Testis (tissue), 5 donors: ENCODE data around the gene TBL1XR1. TPM values are rescaled to one million over a fixed set of nuclear protein-coding genes. Genes with fewer than 3 reads are reported as not detected.

Source experiments
- DNase-seq: peaks from one replicate; pipeline ENCODE4 v3.0.0-alpha.2; 2019
- H3K27ac ChIP-seq, 2 donors: fragments of 200-600 bp; sonication (generic); one replicate each; pipeline ENCODE4 v1.5.1; 2019
- H3K27me3 ChIP-seq: fragments of 200-600 bp; sonication (generic); one replicate; pipeline ENCODE4 v1.5.1; 2019
- H3K36me3 ChIP-seq: fragments of 200-600 bp; sonication (generic); one replicate; pipeline ENCODE4 v1.5.1; 2017; ENCODE audit warnings: low read depth; ENCODE audit errors: missing control alignments
- H3K4me1 ChIP-seq: fragments of 200-600 bp; sonication (generic); one replicate; pipeline ENCODE4 v1.5.1; 2019
- H3K4me3 ChIP-seq, 2 donors: fragments of 200-600 bp; sonication (generic); one replicate each; pipeline ENCODE4 v1.5.1; 2017 to 2019
- H3K9me3 ChIP-seq: fragments of 200-600 bp; sonication (generic); one replicate; pipeline ENCODE4 v1.5.1; 2017
- CTCF ChIP-seq, 3 experiments: fragments of 450-650 bp in 2 of 3; fragments of 200-600 bp in 1 of 3; sonication (generic) in 1 of 3; IDR thresholded peaks; one replicate each; pipeline ENCODE4 v1.5.1; 2016 to 2019; ENCODE audit warnings: antibody characterized with exemption in 3 of 3, mild to moderate bottlenecking in 2 of 3, moderate library complexity in 1 of 3
- POLR2A ChIP-seq: fragments of 450-650 bp; IDR thresholded peaks from one replicate; pipeline ENCODE4 v1.6.1; 2017; ENCODE audit warnings: antibody characterized with exemption, mild to moderate bottlenecking, moderate library complexity
- WGBS, 2 donors: methylation state at CpG; one replicate each; pipeline ENCODE4 v1.1.5; 2018; 5-methylcytosine and 5-hydroxymethylcytosine counted together
- intact Hi-C: fragments of 100-400 bp; cut with DNase I; formaldehyde crosslinking; loops from one replicate; pipeline ENCODE4 v1.15.1; 2023; ENCODE audit warnings: low total_unique reads
- long read RNA-seq, 2 donors: transcript quantifications; one replicate each; lab custom pipeline, GENCODE V29; 2026
- polyA plus RNA-seq: library from polyadenylated mRNA; stranded (reverse); fragments of 350-450 nt; fragmentation: Illumina TruSeq; extraction: RNeasy Lipid Tissue Mini Kit (QIAGEN cat#74804); gene quantifications from one replicate; pipeline ENCODE4 v1.2.3, GENCODE V29; 2014; ENCODE audit warnings: low read depth, low replicate concordance; ENCODE audit not compliant: insufficient read depth
- total RNA-seq, 2 donors: library from RNA; depleted of rRNA; stranded (reverse); fragments of >200 nt; gene quantifications; one replicate each; pipeline ENCODE4 v1.2.3, GENCODE V29; 2016

Gene TBL1XR1
- 10 to 100 TPM; 59.8 to 67.6 TPM for total RNA-seq
- 44.2 TPM for polyA plus RNA-seq
- long read RNA-seq, donor 1, full-length matches to known transcripts, result 5 of 5 reads
- long read RNA-seq, donor 1, partial matches to known transcripts, result 0 of 5 reads
- long read RNA-seq, donor 1, other reads (novel, unspliced or antisense), result 0 of 5 reads
- long read RNA-seq, donor 2, full-length matches to known transcripts, result 2 of 2 reads
- long read RNA-seq, donor 2, partial matches to known transcripts, result 0 of 2 reads
- long read RNA-seq, donor 2, other reads (novel, unspliced or antisense), result 0 of 2 reads

- no peaks in the 10 kb centered on the region for H3K27me3 ChIP-seq
- peak within 1 kb of the TSS; percentile 87 to 91 for H3K4me3 ChIP-seq
- H3K36me3 ChIP-seq, result no peaks in the 10 kb centered on the region
- H3K27ac ChIP-seq, result peak within 1 kb of the TSS; percentile 88 to 98
- peak; percentile 93 for DNase-seq
- 1 to 2% methylated on average over 11 to 67 of the region's 93 CpGs for WGBS, 2 donors
- intact Hi-C loops, result loop anchor here (2.0 kb wide), 1 partner anchor 162 kb away; no protein-coding TSS in a partner anchor
- no peak for TF ChIP-seq POLR2A
- H3K9me3 ChIP-seq, result no peaks in the 10 kb centered on the region
- H3K4me1 ChIP-seq, result peaks cover 23% of the 10 kb centered on the region
These were observed at the start of gene TBL1XR1 for GRCh38 chr3:177197041-177197726. TSS of gene TBL1XR1 (minus strand) at chr3:177197482. CDS start at chr3:177064977, 132,505 bp downstream.

- Histone ChIP-seq H3K36me3 (no peaks in the 10 kb centered on the region), H3K9me3 (no peaks in the 10 kb centered on the region), H3K4me1 (no peaks in the 10 kb centered on the region), H3K27me3 (no peaks in the 10 kb centered on the region), H3K4me3 (no peak overlapping the region), H3K27ac (no peak overlapping the region)
- intact Hi-C loops, result no loop called here
- TF ChIP-seq POLR2A (no peak), CTCF (IDR thresholded peaks at IDR 0.05) (no peak)
- WGBS, 2 donors, result 93 to 94% methylated on average over 6 of the region's 6 CpGs
- no peak for DNase-seq
These were observed 48.0 kb upstream of the TBL1XR1 start for GRCh38 chr3:177245250-177245649.

- TF ChIP-seq POLR2A (no peak), CTCF (IDR thresholded peaks at IDR 0.05) (no peak)
- DNase-seq, result no peak
- Histone ChIP-seq H3K27me3 (no peaks in the 10 kb centered on the region), H3K36me3 (no peaks in the 10 kb centered on the region), H3K4me1 (no peaks in the 10 kb centered on the region), H3K4me3 (no peak overlapping the region), H3K9me3 (no peaks in the 10 kb centered on the region), H3K27ac (no peak overlapping the region)
- intact Hi-C loops, result no loop called here
- 86% methylated on average over 3 of the region's 3 CpGs for WGBS, 2 donors
These were observed 47.3 kb upstream of the TBL1XR1 start for GRCh38 chr3:177244606-177245005.

GRCh38 chr3:177238686-177239216 lies 41.5 kb upstream of the TBL1XR1 start:
- Histone ChIP-seq H3K4me1 (no peaks in the 10 kb centered on the region), H3K27me3 (no peaks in the 10 kb centered on the region), H3K9me3 (no peaks in the 10 kb centered on the region), H3K4me3 (no peak overlapping the region), H3K27ac (no peak overlapping the region), H3K36me3 (no peaks in the 10 kb centered on the region)
- WGBS, 2 donors, result 85 to 89% methylated on average over 2 of the region's 2 CpGs
- no peak for DNase-seq
- TF ChIP-seq POLR2A (no peak), CTCF (IDR thresholded peaks at IDR 0.05) (no peak)
- intact Hi-C loops, result no loop called here

- no peaks in the 10 kb centered on the region for H3K4me1 ChIP-seq
- H3K9me3 ChIP-seq, result no peaks in the 10 kb centered on the region
- TF ChIP-seq CTCF (IDR thresholded peaks at IDR 0.05), result no peak
- no peak for TF ChIP-seq POLR2A
- 84 to 90% methylated on average over 4 of the region's 4 CpGs for WGBS, 2 donors
- no peak for DNase-seq
- H3K4me3 ChIP-seq, result no peak overlapping the region
- H3K27me3 ChIP-seq, result no peaks in the 10 kb centered on the region
- intact Hi-C loops, result no loop called here
- no peaks in the 10 kb centered on the region for H3K36me3 ChIP-seq
- no peak overlapping the region for H3K27ac ChIP-seq
These were observed 39.9 kb upstream of the TBL1XR1 start for GRCh38 chr3:177237206-177237605.
